WI38 (cell line): ENCODE data around the gene SNRPN.

ENCODE experiments used
- H3K4me3 ChIP-seq: 2 replicates; pipeline ENCODE4 v1.5.1; 2011; ENCODE audit warnings: low read depth, mild to moderate bottlenecking, control low read depth, low read length
- CTCF ChIP-seq: IDR thresholded peaks from 2 replicates; pipeline ENCODE4 v1.5.1; 2012; ENCODE audit warnings: low read depth, mild to moderate bottlenecking, control low read depth, low read length

Gene SNRPN

GRCh38 chr15:24976932-24977331, 22.1 kb downstream of the SNRPN start:
- no peak for TF ChIP-seq CTCF
- H3K4me3 ChIP-seq: no peak overlapping the region

- TF ChIP-seq CTCF: no peak
- H3K4me3 ChIP-seq: no peak overlapping the region
Observed at GRCh38 chr15:24977686-24978085, 22.9 kb downstream of the SNRPN start.

GRCh38 chr15:24985224-24985623, 30.4 kb downstream of the SNRPN start:
- no peak for TF ChIP-seq CTCF
- no peak overlapping the region for H3K4me3 ChIP-seq

GRCh38 chr15:24986653-24987052, 31.9 kb downstream of the SNRPN start:
- TF ChIP-seq CTCF: no peak
- H3K4me3 ChIP-seq: no peak overlapping the region

GRCh38 chr15:25019434-25019833, 64.6 kb downstream of the SNRPN start:
- TF ChIP-seq CTCF: no peak
- no peak overlapping the region for H3K4me3 ChIP-seq

GRCh38 chr15:25022233-25022632, 67.4 kb downstream of the SNRPN start:
- no peak for TF ChIP-seq CTCF
- H3K4me3 ChIP-seq: no peak overlapping the region
